RWPE1 (cell line): Measurements from ENCODE around the gene DOC2A.

ENCODE experiments used
- CTCF ChIA-PET: fragments of 350-600 bp; sonication (Branson Sonifier 250); formaldehyde crosslinking; extraction: SDS; loops from one replicate; lab custom pipeline; 2021; lab: Yijun Ruan, JAX
- POLR2A ChIA-PET: fragments of 400-600 bp; formaldehyde crosslinking; extraction: SDS; loops from one replicate; lab custom pipeline; 2020; ENCODE audit warnings: antibody characterized with exemption; ENCODE audit not compliant: low non-redundant PET; lab: Yijun Ruan, JAX
- DNase-seq: peaks from one replicate; pipeline ENCODE4 v3.0.0; 2012; ENCODE audit warnings: low spot score
- H3K27ac ChIP-seq: fragments of 450-650 bp; 2 replicates; pipeline ENCODE4 v1.5.1; 2017
- CTCF ChIP-seq: fragments of 450-650 bp; conservative IDR thresholded peaks from 2 replicates; pipeline ENCODE4 v1.5.1; 2017; ENCODE audit warnings: low read depth, mild to moderate bottlenecking

Gene DOC2A

GRCh38 chr16:30011714-30012504 is 1.1 kb upstream of the DOC2A start:
- no peak overlapping the region for H3K27ac ChIP-seq
- POLR2A ChIA-PET: interaction anchor here (0.7 kb wide), 1 partner anchor 18 kb away, joined by 3 read pairs; no protein-coding TSS in a partner anchor
- no peak for TF ChIP-seq CTCF
- CTCF ChIA-PET: no interaction called here
- no peak for DNase-seq

- no peak for TF ChIP-seq CTCF
- CTCF ChIA-PET: interaction anchor here (0.6 kb wide), 1 partner anchor 29 kb away, joined by 3 read pairs; no protein-coding TSS in a partner anchor
- POLR2A ChIA-PET: no interaction called here
- no peak overlapping the region for H3K27ac ChIP-seq
- DNase-seq: no peak
Observed at GRCh38 chr16:30009990-30010843, 610 bp downstream of the DOC2A start.

GRCh38 chr16:30009085-30009862 is 1.6 kb downstream of the DOC2A start:
- CTCF ChIA-PET: interaction anchor here (0.6 to 1.1 kb wide), 3 partner anchors 12 to 160 kb away, joined by 3 read pairs; no protein-coding TSS in a partner anchor
- no peak overlapping the region for H3K27ac ChIP-seq
- DNase-seq: no peak
- POLR2A ChIA-PET: no interaction called here
- TF ChIP-seq CTCF: no peak

GRCh38 chr16:30007378-30007895 is 3.4 kb downstream of the DOC2A start:
- no peak for DNase-seq
- ChIA-PET CTCF (interaction anchor here (0.5 kb wide), 1 partner anchor 14 kb away, joined by 3 read pairs; no protein-coding TSS in a partner anchor), POLR2A (no interaction called here)
- TF ChIP-seq CTCF: no peak
- H3K27ac ChIP-seq: no peak overlapping the region

GRCh38 chr16:30006659-30007377 is 4.0 kb downstream of the DOC2A start:
- CTCF ChIA-PET: interaction anchor here (0.6 to 1.7 kb wide), 3 partner anchors 11 to 149 kb away, joined by 3 to 17 read pairs (median 5); no protein-coding TSS in a partner anchor
- no peak for TF ChIP-seq CTCF
- H3K27ac ChIP-seq: no peak overlapping the region
- no peak for DNase-seq
- POLR2A ChIA-PET: no interaction called here
